ENCODE data around the gene THBD.

- TF ChIP-seq EP300 (IDR thresholded peaks at IDR 0.05) (no peak), POLR2A (IDR thresholded peaks at IDR 0.05) (no peak), CTCF (IDR thresholded peaks at IDR 0.05) (no peak), POLR2AphosphoS5 (IDR thresholded peaks at IDR 0.05) (no peak)
These were observed 37.5 kb upstream of the THBD start for GRCh38 chr20:23086931-23087411.
